Activated effector memory CD4-positive, alpha-beta T cell treated with Interleukin-2 at 50 U/mL for 16 hours (primary cell): ENCODE data around the gene OSBP2.

Experiments used
- DNase-seq: peaks from one replicate; pipeline ENCODE4 v3.0.0-alpha.2; 2020

Gene OSBP2

DNA sequence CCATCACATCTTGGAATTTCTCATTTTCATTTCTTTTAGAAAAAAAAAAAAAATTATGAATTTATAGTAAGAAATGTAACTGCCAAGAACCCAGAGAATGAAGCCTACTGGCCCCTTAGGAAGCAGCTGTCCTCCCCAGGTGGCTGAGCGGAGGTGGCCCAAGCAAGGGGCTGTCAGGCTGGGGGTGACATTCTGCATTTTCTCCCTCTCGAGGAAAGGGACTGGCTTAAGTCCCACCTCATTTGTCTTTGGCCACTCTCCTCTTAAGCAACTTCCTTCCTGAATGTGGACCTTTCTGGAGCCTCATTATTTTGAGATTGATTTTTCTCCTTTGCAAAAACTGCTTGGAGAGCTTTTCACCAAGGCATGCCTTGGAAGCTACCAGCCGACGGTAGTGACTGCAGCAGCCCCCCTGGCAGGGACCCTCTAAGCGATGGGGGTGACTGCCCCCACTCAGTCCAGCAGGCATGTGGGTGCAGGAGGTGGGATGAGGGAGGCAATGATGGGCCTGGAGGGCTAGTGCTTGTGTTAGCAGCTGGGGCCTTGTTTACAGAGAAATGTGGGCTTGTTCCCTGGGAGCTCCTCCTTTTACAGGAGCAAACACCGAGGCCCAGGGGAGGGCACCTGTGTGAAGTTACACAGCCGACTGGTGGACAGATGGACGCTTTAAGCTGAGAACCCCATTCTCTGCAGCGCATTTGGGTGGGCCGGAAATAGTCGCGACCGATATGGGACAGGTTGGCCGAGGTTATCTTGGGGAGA is 162.2 kb downstream of the OSBP2 start:
- DNase-seq: no peak

DNA sequence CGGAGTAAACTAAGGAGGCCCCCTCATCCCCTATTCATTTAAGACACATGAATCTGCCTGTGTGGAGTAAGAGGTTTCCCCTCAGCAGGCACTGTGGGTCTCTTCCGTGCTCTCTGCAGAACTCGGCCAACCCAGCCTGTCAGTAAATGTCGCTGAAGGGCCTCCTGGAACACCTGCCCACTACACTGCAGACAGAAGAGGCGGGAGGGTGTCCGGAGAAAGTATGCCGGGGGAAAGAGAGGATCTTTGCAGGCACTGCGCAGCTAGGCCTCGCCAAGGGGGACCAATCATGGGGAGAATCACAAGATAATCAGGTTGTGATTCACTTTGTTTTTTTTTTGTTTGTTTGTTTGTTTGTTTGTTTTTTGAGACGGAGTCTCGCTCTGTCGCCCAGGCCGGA is 163.1 kb downstream of the OSBP2 start:
- DNase-seq: no peak

DNA sequence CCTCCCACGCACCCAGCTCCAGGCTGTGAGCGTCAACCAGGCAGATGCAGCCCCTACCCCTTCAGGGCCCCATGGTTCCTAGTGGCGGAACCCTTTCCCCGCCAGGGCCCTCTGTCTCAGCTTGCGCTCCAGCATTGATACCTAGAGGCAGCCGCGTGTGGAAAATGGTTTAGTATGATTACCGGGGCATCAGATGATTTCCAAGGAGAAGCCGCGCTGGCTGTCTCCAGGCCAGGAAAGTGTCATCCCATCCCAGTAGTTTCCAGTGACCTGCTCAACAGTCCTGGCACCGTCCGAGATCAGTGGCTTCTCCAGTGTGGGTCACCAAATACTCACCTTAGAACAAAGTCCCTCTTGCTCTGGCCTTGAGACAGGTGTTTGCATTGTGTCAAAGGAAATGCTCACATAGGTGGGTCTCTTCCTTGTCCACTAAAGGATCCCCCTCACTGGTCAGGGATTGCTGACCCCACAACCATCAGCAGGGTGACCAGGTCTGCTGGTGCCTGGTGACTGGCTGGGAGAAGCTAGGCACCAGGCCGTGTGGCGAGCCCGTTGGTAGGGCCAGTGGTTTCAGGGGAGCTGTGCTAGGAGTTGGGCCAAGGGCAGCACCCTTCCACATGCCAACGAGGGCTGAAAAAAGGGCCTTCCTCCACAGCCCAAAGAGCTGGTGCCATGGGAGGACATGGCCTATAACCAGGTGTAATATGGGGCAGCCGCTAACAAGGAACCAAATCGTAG is 164.5 kb downstream of the OSBP2 start:
- no peak for DNase-seq

DNA sequence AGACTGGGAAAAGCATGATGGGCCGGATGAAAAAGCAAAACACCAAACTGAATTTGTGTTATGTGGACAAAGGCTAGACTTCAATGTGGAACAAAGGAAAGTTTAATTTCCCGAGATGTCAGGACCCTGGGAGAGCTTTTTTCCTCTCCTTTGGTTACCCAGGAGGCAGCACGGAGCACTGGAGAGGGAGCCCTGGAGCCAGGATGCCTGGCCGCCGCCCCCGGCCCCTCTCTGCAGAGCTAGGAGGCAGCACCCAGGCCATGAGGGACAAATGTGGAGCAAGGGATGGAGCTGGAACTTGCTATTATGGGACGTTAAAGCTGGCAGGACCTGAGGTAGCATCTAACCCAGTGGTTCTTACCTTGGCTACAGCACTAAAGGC is 165.0 kb downstream of the OSBP2 start:
- no peak for DNase-seq

DNA sequence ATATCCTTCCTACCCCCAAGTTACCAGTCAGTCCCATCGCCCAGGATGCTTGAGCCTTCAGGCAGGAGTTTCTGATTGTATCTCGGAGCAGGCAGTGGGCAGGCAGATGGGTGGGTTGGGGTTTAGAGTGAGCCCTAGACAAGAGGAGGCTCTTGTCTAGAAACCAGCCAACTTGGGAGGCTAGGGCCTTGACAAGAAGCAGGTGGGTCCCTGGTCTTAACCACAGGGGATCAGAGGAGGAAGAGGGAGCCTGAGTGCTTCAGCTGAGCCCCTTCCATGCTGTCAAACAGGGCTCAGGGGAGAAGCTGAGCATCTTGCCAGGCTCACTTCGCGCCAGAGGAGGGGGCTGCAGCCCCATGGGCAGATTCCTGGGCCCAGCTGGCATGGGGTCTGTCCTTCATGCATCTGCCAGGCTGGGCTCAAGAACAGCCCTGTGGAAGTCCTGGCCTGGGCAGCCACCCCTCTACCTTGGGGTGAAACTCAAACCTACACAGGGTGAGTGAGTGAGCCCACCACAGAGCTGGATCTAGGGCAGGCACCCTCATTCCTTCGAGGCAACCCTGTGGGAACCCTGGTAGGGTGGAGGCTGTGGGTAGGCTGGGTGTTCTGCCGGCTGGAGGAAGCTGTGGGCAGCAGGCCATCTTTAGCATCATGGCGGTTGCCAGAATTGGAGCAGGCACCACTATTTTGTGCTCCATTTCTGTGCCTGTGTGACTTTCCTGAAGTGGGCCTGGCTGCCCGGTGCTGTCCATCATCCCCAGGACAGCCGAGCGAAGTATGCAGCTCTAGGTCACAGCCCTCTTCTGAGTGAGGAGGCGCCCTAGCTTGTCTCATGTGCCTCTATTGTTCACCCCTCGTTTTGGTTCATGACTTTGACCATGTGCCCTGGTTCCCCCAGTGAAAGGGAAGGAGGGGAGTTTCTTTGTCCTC is 165.8 kb downstream of the OSBP2 start:
- no peak for DNase-seq

DNA sequence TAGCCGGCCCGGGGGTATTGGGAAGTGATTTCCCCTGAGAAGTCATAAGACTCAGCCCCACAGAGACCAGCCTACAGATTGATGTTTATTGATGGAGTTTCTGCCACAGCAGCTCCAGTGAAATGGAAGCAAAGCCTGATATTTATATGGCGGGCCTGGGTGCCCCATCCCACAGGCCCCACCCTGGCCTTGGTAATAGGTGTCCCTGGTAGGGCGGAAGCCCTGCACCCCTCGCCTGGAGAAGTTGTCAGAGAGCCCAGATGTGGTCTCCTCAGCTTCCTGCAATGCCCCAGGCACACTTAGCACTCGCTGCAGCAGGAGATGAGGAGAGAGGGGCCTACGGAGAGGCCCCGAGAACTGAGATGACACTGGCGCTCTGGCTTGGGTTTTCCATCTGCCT is 166.5 kb downstream of the OSBP2 start:
- no peak for DNase-seq

DNA sequence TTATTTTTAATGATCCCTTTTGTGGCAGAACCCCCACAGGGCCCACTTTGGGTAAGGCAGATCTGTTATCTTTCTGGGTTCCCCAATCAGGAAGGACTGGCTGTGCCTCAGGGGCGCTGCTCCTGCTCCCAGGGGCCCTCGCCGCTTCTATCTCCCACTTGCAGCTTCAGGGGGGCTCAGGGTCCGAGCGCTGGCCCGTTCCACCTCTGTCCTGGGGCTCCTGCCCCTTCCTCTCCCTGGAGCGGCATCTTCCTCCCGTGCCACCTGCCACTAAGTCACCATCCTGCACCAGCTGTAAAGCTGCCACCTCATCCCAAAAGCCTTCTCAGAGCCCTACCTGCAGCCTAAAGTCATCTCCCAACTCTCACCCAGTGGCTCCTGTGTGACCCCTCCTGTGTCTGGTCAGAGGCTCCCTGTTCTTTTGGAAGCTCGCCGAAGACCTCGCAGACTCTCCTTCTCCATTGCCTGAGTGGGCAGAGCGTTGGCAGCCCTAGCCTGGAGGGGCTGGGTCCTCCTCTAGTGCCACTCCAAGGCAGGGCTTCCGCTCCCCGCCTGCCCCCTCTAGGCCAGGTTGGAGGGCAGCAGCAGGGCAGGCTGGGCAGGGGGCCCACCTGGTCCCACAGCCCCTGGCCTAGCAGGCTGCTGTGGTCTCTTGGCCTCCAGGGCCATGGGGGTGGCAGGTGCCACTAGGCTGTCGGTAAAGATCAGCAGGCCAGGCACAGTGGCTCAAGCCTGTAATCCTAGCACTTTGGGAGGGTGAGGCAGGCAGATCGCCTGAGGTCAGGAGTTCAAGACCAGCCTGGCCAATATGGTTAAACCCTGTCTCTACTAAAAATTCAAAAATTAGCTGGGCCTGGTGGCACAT is 167.2 kb downstream of the OSBP2 start:
- no peak for DNase-seq

DNA sequence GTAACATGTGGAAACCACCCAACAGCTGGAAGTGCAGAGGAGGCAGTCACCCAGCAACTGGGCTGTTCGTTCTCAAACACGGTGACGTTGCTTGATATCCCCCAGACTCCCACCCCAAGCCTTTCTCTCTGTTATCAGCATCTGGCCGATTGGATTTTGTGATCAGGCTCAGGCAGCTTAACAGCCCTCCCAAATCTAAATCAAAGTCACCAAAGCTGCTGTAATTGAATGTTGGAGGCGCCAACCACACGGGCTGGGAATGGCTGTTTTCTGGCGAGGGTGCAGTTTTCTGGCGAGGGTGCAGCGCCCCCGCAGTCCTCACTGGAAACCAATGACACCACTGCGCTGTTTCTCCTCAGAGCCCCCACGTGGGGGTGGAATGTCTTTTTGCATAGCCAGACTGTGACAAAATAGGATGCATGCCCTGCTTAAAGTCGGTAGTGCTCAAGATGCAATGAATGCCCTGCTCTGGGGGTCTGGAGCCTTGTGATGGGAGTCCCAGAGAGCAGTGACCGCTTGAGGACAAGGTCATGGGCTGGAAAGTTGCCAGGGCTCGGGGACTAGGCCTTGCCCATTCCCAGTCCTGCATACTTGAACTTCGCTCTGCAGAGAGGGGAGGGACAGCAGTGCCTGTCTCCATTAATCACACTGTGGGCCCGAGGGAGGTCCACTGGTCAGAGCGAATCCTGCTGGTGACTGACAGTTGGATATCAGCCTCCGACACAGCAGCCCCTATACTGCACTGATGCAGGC is 168.6 kb downstream of the OSBP2 start:
- no peak for DNase-seq

DNA sequence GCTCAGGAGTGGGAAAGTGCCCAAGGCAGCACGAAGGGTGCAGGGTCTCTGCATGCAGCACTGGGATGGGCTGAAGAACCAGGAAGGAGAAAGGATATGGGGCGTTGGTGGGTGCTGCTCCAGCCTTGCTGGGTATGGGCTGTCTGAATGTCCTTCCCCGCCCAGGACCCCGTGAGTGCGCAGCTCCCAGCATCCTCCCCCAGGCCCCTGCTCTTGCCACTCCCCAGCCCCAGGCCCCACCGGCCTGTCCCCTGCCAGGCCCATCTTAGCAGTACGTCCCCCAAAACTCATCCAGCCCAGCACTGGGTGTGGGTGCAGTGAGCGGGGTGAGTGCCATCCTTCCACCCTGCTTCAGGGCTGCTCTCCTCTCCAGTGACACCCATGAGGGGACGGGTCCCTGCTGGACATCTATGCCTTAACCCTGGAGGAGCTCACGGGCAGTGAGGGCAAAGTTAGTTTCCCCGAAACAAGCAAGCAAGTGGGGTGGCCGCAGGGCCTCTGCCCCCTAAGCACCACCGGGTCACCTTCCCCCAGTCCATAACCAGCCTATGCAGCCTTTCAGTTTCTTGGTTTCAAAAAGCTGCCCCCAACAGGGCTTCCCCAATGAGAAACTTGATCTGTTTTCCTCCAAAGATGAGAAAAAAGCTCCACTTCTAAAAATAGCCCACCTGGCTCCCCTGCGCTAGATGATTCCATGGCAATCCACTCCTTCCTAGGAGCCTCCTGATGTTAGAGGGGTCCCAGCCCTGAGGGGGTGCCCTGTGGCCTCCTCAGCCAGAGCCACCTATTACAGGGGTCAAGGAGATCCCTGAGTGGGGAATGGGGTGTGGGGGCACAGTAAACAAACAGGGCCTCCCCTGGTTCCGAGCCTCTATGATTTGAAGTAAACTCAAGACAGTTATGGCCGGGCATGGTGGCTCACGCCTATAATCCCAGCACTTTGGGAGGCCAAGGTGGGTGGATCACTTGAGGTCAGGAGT is 170.1 kb downstream of the OSBP2 start:
- no peak for DNase-seq

DNA sequence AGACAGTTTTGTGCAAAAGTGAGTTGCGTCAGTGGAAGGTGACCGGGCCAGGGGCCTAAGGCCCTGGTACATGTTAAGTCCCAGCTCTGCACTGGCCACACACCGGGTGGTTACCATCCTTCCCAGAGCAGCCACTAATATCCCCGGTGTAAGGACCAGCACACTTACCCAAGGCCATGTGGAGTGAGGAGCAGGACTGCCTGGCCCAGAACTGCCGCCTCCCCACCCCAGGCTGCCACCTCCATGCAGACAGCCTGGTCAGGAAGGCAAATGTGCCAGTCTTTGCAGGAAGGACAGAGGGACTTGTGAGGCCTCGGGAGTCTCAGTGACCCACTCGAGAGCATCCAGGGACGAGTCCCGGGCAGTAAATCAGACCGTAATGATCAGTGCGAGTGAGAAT is 171.0 kb downstream of the OSBP2 start:
- no peak for DNase-seq

DNA sequence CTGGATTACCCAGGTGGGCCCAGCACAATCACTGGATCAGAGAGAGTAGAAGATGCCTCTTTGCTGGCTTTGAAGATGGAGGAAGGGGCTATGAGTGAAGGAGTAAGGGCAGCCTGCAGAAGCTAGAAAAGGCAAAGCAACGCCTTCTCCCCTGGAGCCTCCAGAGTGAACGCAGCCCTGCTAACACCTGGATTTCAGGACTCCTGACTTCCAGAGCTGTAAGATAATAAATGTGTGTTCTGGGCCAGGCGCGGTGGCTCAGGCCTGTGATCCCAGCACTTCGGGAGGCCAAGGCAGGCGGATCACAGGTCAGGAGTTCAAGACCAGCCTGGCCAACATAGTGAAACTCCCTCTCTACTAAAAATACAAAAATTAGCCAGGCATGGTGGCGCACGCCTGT is 171.5 kb downstream of the OSBP2 start:
- DNase-seq: no peak

DNA sequence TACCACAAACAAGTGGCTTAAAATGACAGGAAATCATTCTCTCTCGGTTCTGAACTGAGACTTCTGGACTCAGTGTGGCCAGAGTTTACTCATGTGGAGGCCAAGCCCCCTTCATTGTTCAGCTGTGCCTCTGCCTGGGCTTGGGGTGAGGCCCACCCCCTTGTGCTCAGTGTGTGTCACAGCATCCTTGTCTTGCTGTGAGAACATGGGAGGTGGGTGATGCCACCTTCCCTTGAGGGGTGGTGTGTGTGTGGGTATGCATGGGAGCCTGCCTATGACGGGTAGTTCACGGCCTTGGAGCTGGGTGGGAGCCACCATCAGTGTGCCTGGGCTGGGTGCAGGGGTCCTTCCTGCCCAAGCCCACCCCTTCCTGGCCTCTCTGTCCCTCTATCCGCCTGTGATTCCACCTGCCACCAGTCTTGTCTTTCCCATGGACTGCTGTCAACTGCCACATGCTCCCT is 172.2 kb downstream of the OSBP2 start:
- DNase-seq: no peak

DNA sequence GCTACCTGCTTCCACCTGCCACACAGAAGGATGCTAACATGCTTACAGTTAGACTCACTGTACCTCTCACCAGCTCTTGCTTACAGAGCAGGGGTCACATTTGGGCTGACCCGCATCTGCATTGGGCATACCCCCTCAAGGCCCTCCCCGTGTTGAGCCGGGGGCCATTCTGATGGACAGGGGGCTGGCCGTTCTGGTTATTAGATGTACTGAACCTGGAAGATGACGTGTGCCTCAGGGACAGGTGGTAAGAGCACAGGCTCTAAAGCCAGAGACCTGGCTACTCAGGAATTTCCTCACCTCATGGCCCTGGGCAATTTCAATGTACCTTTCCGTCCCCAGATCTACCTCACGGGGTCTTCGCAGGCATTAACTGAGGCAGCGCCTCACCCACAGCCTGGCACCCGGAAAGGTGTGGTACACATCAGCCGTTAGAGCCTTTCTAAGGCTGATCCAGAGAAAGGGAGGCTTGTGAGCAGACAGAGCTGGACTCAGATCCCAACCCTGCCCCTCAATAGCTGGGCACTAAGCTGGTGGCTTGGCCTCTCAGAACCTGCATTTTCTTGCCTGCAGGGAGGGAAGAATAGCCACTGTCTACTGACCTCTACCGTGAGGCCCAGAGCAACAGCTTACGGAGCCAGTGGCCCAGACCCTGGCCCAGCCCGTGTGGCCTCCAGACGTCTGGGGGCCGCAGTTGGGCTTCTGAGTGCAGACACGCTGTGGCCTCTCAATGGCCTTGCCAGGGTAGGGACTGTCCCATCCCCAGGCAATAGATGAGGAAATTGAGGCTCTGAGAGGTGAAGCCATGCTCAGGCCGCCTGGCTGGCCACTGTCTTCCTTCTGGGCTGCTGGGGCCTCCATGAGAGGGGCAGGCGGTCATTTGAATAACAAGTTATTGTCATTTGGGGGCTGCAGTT is 173.3 kb downstream of the OSBP2 start:
- DNase-seq: no peak

DNA sequence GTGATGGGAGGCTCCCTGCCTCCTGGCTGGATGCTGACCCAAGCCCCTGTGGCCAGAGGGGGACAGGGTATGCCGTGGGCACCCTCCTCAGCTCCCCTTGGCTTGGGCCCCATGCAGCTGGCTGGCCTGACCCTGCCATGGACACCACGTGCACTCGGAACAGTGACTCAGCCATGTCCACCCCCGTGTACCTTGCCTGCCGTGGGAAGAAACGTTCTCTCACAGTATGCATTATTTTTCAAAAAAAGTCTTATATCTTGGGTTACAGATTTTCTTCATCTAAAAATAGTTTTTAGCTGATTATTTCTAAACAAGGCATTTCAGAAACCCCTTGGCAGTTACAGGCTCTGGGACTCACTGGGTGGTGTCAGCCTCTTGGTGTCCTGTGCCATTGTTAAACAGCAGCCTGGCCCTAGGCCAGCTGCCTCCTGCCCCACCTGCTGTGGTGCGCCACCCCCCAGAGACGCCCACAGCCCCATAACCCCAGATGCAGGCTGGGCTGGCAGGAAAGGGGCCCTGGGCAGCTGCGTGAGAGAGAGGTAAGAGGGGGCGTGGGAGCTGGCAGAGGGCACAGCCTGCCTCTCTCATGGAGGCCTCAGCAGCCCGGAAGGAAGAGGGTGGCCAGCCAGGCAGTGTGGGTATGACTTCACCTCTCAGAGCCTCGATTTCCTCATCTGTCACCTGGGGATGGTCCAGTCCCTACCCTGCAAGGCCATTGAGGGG is 174.2 kb downstream of the OSBP2 start:
- no peak for DNase-seq

DNA sequence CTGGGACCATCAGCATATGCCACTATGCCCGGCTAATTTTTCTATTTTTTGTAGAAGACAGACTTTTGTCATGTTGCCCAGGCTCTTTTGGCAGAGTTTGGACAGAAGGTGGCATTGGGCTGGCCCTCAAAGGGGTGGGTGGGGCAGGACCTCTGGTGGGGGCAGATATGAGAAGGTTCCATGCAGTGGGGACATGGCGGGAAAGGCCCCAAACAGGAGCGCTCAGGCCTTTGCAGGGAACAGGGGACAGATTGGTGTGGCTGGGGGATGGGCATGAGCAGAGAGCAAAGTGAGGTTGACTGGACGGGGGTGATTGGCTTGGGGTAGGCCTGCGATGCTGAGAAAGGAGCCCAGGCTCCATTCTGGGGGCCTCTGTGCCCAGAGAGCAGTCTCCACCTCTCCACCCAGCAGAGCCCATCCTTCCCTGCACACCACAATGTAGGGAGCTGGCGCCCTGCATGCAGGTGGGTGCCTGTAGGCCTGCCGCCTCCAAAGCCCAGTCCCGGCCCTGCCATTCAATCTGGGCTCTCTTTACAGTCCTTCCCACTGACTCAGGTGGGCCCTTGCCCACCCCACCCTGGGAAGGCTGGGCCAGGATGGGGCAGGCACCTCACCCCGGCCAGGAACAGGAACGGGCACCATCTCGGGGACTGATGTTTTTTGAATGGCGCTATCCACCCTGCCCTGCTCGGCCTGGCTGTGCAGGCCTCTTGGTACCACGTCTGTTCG is 175.2 kb downstream of the OSBP2 start:
- DNase-seq: no peak

DNA sequence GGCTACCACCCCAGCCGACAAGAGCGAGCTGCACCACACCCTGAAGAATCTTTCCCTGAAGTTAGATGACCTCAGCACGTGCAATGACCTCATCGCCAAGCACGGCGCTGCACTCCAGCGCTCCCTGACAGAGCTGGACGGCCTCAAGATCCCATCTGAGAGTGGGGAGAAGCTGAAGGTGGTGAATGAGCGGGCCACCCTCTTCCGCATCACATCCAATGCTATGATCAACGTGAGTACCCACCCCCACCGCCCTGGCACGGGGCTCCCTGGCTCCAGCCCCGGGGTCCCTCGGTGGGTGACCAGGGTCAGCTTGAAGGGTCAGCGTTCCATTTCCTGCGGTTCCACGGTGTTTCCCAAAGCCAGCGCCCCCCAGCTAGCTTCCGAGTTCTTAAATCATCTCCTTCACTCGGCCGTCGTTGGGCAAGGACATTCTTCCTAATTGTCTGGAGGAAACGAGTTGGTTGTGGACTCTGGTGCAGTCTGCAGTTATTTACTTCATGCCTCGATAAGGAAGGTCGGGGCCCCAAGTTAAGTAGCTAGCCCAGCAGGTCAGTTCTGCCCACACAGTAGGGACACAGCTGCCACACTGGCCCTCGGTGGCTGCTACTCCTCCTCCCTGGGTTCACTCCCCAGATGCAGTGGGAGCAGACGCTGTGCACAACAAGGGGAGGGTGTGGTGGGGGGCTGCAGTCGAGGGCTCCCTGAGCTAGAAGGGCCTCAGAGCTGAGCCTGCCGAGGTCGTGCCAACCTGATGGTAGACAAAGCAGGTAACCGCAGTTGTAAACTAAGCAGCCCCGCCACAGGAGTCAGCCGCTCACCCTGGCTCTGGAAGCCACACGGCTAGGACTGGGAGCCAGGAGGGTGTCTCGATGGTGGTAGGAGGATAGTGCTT is 176.0 kb downstream of the OSBP2 start:
- no peak for DNase-seq
